GM13977 (cell line): ENCODE data around the gene TRIM54.

Experiments
- DNase-seq: peaks from one replicate; pipeline ENCODE4 v3.0.0; 2012; ENCODE audit warnings: low spot score
- CTCF ChIP-seq: IDR thresholded peaks from 2 replicates; pipeline ENCODE4 v1.5.1; 2012; ENCODE audit warnings: mild to moderate bottlenecking, control low read depth; ENCODE audit not compliant: insufficient read depth; ENCODE audit errors: extremely low read depth, missing control alignments
- in situ Hi-C: fragments of 300-500 bp; cut with MboI; formaldehyde crosslinking; loops from one replicate; pipeline ENCODE4 v1.12.0; 2022; ENCODE audit warnings: low sequenced_read_pairs, low pct_unique_long_range_greater_than_20kb, mixed read lengths, inconsistent platforms; ENCODE audit not compliant: unreplicated experiment

TRIM54 gene

DNA sequence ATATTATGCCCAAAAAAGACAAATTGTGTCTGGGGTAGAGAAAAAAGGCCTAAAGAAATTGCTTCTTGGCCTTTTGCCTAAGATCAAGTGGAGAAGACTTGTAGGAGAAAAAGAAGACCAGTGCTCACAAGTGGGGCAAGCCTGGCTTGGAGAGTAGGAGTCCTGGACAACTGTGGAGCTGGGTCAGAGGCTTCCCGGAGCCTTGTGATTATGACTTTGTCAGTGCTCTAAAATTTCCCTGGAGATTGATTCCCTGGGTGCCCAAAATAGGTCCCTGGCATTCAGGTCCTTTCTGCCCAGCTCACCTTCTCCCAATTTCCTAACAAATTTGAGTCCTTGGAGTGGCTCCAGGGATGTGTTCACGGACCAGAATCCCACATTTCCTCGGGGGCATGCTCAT, 787 bp upstream of the TRIM54 start:
- no peak for DNase-seq
- in situ Hi-C loops: loop anchor here (10.0 to 25.0 kb wide), 3 partner anchors 177 to 444 kb away; partner anchors contain the start of genes DPYSL5 and MAPRE3
- no peak for TF ChIP-seq CTCF

GRCh38 chr2:27282892-27283291, 663 bp downstream of the TRIM54 start:
- TF ChIP-seq CTCF: no peak
- no peak for DNase-seq
- in situ Hi-C loops: loop anchor here (10.0 to 25.0 kb wide), 3 partner anchors 178 to 446 kb away; partner anchors contain the start of genes DPYSL5 and MAPRE3

- in situ Hi-C loops: loop anchor here (10.0 to 25.0 kb wide), 3 partner anchors 180 to 448 kb away; partner anchors contain the start of genes DPYSL5 and MAPRE3
- DNase-seq: no peak
- TF ChIP-seq CTCF: no peak
Observed at GRCh38 chr2:27284996-27285395, 2.8 kb downstream of the TRIM54 start.

GRCh38 chr2:27285481-27285880, 3.3 kb downstream of the TRIM54 start:
- in situ Hi-C loops: loop anchor here (10.0 to 25.0 kb wide), 3 partner anchors 181 to 448 kb away; partner anchors contain the start of genes DPYSL5 and MAPRE3
- TF ChIP-seq CTCF: no peak
- no peak for DNase-seq

GRCh38 chr2:27288610-27289009, 6.4 kb downstream of the TRIM54 start:
- TF ChIP-seq CTCF: no peak
- in situ Hi-C loops: loop anchor here (10.0 to 25.0 kb wide), 3 partner anchors 184 to 451 kb away; partner anchors contain the start of genes DPYSL5 and MAPRE3
- DNase-seq: no peak

DNA sequence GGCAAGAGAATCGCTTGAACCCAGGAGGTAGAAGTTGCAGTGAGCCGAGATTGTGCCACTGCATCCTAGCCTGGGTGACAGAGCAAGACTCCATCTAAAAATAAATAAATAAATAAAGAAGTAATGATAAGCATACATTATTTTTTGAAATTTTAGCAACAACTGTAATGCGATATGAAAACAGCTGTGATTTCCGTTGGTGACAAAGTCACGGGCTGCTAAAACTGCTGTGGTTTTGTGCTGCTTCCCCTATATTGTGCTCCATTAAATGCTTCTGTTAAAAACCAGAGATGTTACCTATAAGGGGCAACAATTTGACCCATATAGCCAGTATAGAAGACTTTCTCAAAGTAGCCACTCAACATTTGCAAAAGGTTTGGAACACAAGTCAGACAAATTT, 8.3 kb downstream of the TRIM54 start:
- TF ChIP-seq CTCF: no peak
- in situ Hi-C loops: loop anchor here (25.0 kb wide), 2 partner anchors 328 to 453 kb away; partner anchors contain the start of genes DPYSL5 and MAPRE3
- no peak for DNase-seq
